Vagina (tissue), 2 donors: Measurements from ENCODE around the gene TAT. TPM values are rescaled to one million over a fixed set of nuclear protein-coding genes. Genes with fewer than 3 reads are reported as not detected.
"Not testable (repeated sequence)": the region's sequence is repeated elsewhere in the genome, so short reads cannot be mapped to it uniquely, and the experiment has no call there.

Experiments used
- DNase-seq, 2 donors: peaks; one replicate each; pipeline ENCODE4 v3.0.0-alpha.2; 2017; ENCODE audit errors: extremely low spot score in 2 of 2
- H3K27ac ChIP-seq: fragments of 200-600 bp; sonication (generic); one replicate; pipeline ENCODE4 v1.5.1; 2019
- H3K27me3 ChIP-seq: fragments of 200-600 bp; sonication (generic); one replicate; pipeline ENCODE4 v1.5.1; 2019
- H3K36me3 ChIP-seq, 2 donors: fragments of 200-600 bp; sonication (generic); one replicate each; pipeline ENCODE4 v1.5.1; 2017 to 2019
- H3K4me1 ChIP-seq: fragments of 200-600 bp; sonication (generic); one replicate; pipeline ENCODE4 v1.5.1; 2019
- H3K4me3 ChIP-seq, 2 donors: fragments of 200-600 bp; sonication (generic); 1 replicate in 1 of 2; 2 replicates in 1 of 2; pipeline ENCODE4 v1.5.1; 2016 to 2019
- H3K9me3 ChIP-seq: fragments of 200-600 bp; sonication (generic); one replicate; pipeline ENCODE4 v1.5.1; 2019
- CTCF ChIP-seq, 3 experiments: fragments of 450-650 bp in 2 of 3; fragments of 200-600 bp in 1 of 3; sonication (generic) in 1 of 3; IDR thresholded peaks; one replicate each; pipeline ENCODE4 v1.5.1; 2017 to 2019; ENCODE audit warnings: antibody characterized with exemption in 3 of 3, mild to moderate bottlenecking in 2 of 3, moderate library complexity in 2 of 3
- POLR2A ChIP-seq, 2 donors: fragments of 450-650 bp; IDR thresholded peaks; one replicate each; pipeline ENCODE4 v1.6.1; 2017; ENCODE audit warnings: antibody characterized with exemption in 2 of 2, mild to moderate bottlenecking in 2 of 2, moderate library complexity in 2 of 2
- POLR2AphosphoS5 ChIP-seq, 2 donors: sonication (generic); formaldehyde crosslinking; IDR thresholded peaks; one replicate each; pipeline ENCODE4 v1.9.0; 2017; ENCODE audit warnings: antibody characterized with exemption in 2 of 2, mild to moderate bottlenecking in 2 of 2, low read depth in 1 of 2; ENCODE audit not compliant: insufficient read depth in 1 of 2
- intact Hi-C: fragments of 100-400 bp; cut with DNase I; formaldehyde crosslinking; loops from one replicate; pipeline ENCODE4 v1.15.1; 2023
- total RNA-seq: library from RNA; depleted of rRNA; stranded (reverse); fragments of >200 nt; gene quantifications from one replicate; pipeline ENCODE4 v1.2.3, GENCODE V29; 2016

TAT gene
- total RNA-seq, 1 donor from 2014 or later = not detected

GRCh38 chr16:71590584-71590983 lies 13.7 kb upstream of the TAT start:
- Histone ChIP-seq H3K36me3 (no peaks in the 10 kb centered on the region), H3K4me3 (no peak overlapping the region), H3K27ac (no peak overlapping the region), H3K9me3 (no peaks in the 10 kb centered on the region), H3K27me3 (no peaks in the 10 kb centered on the region), H3K4me1 (no peaks in the 10 kb centered on the region)
- no peak for TF ChIP-seq CTCF (IDR thresholded peaks at IDR 0.05)
- TF ChIP-seq POLR2A (IDR thresholded peaks at IDR 0.05) = no peak
- no peak for TF ChIP-seq POLR2AphosphoS5 (IDR thresholded peaks at IDR 0.05; ENCODE audit: insufficient read depth in 1 of 2, low read depth in 1 of 2)
- DNase-seq = no peak
- intact Hi-C loops = no loop called here

- intact Hi-C loops, H3K36me3 ChIP-seq, H3K27me3 ChIP-seq, H3K4me3 ChIP-seq, H3K4me1 ChIP-seq, DNase-seq, H3K9me3 ChIP-seq, H3K27ac ChIP-seq: not testable (repeated sequence)
Measured at GRCh38 chr16:71590071-71590470, 13.2 kb upstream of the TAT start.

DNA sequence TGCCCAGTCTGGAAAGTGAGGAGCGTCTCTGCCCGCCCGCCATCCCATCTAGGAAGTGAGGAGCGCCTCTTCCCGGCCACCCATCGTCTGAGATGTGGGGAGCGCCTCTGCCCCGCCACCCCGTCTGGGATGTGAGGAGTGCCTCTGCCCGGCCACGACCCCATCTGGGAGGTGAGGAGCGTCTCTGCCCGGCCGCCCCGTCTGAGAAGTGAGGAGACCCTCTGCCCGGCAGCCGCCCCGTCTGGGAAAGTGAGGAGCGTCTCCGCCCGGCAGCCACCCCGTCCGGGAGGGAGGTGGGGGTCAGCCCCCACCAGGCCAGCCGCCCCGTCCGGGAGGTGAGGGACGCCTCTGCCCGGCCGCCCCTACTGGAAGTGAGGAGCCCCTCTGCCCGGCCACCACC lies 12.4 kb upstream of the TAT start:
- H3K9me3 ChIP-seq, H3K27ac ChIP-seq, H3K36me3 ChIP-seq, H3K4me1 ChIP-seq, DNase-seq, intact Hi-C loops, H3K27me3 ChIP-seq, H3K4me3 ChIP-seq: not testable (repeated sequence)

GRCh38 chr16:71585318-71585703 lies 8.4 kb upstream of the TAT start:
- H3K4me1 ChIP-seq = no peaks in the 10 kb centered on the region
- H3K36me3 ChIP-seq = no peaks in the 10 kb centered on the region
- intact Hi-C loops = no loop called here
- no peak for DNase-seq
- no peak overlapping the region for H3K4me3 ChIP-seq
- no peaks in the 10 kb centered on the region for H3K27me3 ChIP-seq
- TF ChIP-seq POLR2AphosphoS5 (IDR thresholded peaks at IDR 0.05; ENCODE audit: insufficient read depth in 1 of 2, low read depth in 1 of 2) = no peak
- no peak for TF ChIP-seq POLR2A (IDR thresholded peaks at IDR 0.05)
- no peak for TF ChIP-seq CTCF (IDR thresholded peaks at IDR 0.05)
- no peaks in the 10 kb centered on the region for H3K9me3 ChIP-seq
- no peak overlapping the region for H3K27ac ChIP-seq

DNA sequence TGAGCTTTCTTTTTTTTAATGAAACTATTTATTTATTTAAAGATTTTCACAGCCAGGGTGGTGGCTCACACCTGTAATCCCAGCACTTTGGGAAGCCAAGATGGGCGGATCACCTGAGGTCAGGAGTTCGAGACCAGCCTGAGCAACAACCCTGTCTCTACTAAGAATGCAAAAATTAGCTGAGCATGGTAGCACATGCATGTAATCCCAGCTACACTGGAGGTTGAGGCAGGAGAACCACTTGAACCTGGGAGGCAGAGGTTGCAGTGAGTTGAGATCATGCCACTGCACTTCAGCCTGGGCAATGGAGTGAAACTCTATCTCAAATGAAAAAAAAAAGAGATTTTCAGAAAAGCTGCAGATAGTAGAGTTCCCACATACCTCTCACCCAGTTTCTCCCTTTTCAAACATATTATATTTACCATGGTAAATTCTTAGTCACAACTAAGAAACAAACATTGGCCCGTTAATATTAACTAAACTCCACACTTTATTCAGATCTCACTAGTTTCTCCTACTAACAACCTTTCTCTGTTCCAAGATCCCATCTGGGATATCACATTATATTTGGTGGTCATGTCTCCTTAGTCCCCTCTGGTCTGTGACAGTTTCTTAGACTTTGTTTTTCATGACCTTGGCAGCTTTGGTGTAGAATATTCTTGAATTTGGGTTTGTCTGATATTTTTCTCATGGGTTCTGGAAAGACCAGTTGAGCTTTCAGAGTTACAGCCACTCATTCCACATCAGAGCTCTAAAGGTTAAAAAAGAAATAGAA lies 7.8 kb upstream of the TAT start:
- Histone ChIP-seq H3K27me3 (no peaks in the 10 kb centered on the region), H3K4me3 (no peak overlapping the region), H3K36me3 (no peaks in the 10 kb centered on the region), H3K4me1 (no peaks in the 10 kb centered on the region), H3K9me3 (no peaks in the 10 kb centered on the region), H3K27ac (no peak overlapping the region)
- intact Hi-C loops = no loop called here
- TF ChIP-seq POLR2A (IDR thresholded peaks at IDR 0.05) = no peak
- TF ChIP-seq POLR2AphosphoS5 (IDR thresholded peaks at IDR 0.05; ENCODE audit: insufficient read depth in 1 of 2, low read depth in 1 of 2) = no peak
- no peak for TF ChIP-seq CTCF (IDR thresholded peaks at IDR 0.05)
- DNase-seq = no peak

DNA sequence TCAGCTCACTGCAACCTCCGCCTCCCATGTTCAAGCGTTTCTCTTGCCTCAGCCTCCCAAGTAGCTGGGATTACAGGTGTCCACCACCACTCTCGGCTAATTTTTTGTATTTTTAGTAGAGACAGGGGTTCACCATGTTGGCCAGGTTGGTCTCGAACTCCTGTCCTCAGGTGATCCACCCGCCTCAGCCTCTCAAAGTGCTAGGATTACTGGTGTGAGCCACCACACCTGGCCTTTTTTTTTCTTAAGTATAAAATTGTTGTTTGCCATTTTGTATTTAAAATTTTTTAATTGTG lies 5.6 kb upstream of the TAT start:
- intact Hi-C loops, DNase-seq, H3K27me3 ChIP-seq, H3K4me1 ChIP-seq, H3K9me3 ChIP-seq, H3K36me3 ChIP-seq, H3K4me3 ChIP-seq, H3K27ac ChIP-seq: not testable (repeated sequence)

GRCh38 chr16:71574702-71575101 lies 2.2 kb downstream of the TAT start:
- H3K27me3 ChIP-seq = no peaks in the 10 kb centered on the region
- H3K27ac ChIP-seq = no peak overlapping the region
- no peak overlapping the region for H3K4me3 ChIP-seq
- intact Hi-C loops = no loop called here
- no peaks in the 10 kb centered on the region for H3K4me1 ChIP-seq
- DNase-seq = no peak
- TF ChIP-seq POLR2AphosphoS5 (IDR thresholded peaks at IDR 0.05; ENCODE audit: insufficient read depth in 1 of 2, low read depth in 1 of 2) = no peak
- no peak for TF ChIP-seq POLR2A (IDR thresholded peaks at IDR 0.05)
- no peak for TF ChIP-seq CTCF (IDR thresholded peaks at IDR 0.05)
- no peaks in the 10 kb centered on the region for H3K9me3 ChIP-seq
- H3K36me3 ChIP-seq = no peaks in the 10 kb centered on the region
